Activated CD8-positive, alpha-beta memory T cell treated with anti-CD3 and anti-CD28 coated beads for 36 hours (primary cell): Measurements from ENCODE around the gene SSTR5. TPM values are rescaled to one million over a fixed set of nuclear protein-coding genes. Genes with fewer than 3 reads are reported as not detected.
"Not testable (repeated sequence)": the region's sequence is repeated elsewhere in the genome, so short reads cannot be mapped to it uniquely, and the experiment has no call there.

Experiments used
- CTCF ChIA-PET: fragments of 350-600 bp; sonication (Branson Sonifier 250); formaldehyde crosslinking; loops from one replicate; lab custom pipeline; 2021; ENCODE audit warnings: antibody characterized with exemption; lab: Charles Lee
- POLR2A ChIA-PET: fragments of 350-600 bp; sonication (Branson Sonifier 250); formaldehyde crosslinking; loops from one replicate; lab custom pipeline; 2021; ENCODE audit warnings: antibody characterized with exemption; lab: Charles Lee
- total RNA-seq, 2 experiments: library from RNA; stranded (reverse); gene quantifications; one replicate each; pipeline ENCODE4 v1.2.3, GENCODE V29; 2021

The SSTR5 gene
- not detected for total RNA-seq

DNA sequence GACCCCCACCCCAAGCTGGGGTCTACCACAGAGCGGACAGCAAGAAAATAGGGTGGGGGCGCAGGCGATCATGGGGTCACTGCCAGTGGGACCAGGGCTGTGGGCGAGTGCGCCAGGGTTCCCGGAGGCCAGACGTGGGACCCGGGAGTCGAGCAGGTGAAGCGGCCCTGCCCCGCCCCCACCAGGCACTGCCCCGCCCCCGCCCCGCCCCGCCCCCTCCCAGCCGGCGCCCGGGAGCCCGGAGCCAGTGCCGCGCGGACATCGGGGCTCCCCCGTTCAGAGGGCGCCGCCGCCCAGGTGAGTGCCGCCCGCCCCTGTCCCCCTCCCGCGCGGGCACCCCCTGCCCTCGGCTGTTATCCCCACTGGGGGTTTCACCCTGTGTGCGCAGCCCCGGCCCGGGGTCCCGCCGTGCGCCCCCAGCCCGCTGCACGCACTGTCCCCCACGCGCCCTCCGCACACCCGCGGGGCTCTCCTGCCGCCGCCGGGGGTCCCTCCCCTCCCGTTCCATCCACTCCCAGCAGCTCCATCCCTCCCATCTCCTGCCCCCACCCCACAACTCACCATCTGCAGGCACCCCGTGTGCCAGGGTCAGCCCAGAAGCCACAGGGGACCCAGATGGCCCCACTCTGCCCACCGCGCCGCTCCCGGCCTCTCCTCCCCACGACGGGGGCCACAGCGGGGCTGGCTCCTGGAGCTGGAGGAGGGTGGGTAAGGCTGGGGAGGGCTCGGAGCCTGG is at the start of gene SSTR5:
TSS of gene SSTR5 (plus strand) at position 222 of the 736 bp plus-strand sequence. CDS start 6,122 bp downstream, outside the sequence.
- CTCF ChIA-PET: no interaction called here
- POLR2A ChIA-PET: no interaction called here

DNA sequence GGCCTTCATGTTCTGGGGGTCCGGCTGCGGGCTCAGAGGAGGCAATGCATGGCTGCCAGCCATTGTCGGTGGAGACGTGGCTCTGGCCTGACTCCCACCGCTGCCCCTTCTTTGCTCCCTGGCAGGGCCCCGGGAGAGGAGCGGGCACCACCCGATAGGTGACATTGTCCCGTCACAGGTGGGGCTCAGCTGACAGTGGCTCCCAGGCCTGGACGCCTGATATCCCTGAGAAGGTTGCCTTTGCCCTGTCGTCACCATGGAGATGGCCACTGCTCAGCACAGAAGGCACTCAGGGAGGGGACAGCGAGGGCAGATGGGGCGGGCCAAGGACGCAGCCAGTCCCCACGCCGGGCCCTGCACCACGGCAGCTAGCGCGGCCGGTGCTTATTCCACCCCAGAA is 48.4 kb upstream of the SSTR5 start:
- ChIA-PET CTCF (no interaction called here), POLR2A (no interaction called here)

DNA sequence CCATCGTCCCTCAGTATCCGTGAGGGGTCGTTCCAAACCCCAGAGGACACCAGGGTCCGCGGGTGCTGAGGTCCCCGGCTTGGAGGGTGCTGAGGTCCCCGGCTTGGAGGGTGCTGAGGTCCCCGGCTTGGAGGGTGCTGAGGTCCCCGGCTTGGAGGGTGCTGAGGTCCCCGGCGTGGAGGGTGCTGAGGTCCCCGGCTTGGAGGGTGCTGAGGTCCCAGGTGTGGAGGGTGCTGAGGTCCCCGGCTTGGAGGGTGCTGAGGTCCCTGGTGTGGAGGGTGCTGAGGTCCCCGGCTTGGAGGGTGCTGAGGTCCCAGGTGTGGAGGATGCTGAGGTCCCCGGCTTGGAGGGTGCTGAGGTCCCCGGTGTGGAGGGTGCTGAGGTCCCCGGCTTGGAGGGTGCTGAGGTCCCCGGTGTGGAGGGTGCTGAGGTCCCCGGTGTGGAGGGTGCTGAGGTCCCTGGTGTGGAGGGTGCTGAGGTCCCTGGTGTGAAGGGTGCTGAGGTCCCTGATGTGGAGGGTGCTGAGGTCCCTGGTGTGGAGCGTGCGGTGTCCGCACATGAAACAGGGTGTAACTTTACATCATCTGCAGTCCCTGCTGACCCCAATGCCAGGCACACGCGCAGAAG is 47.3 kb upstream of the SSTR5 start:
- CTCF ChIA-PET, POLR2A ChIA-PET: not testable (repeated sequence)

DNA sequence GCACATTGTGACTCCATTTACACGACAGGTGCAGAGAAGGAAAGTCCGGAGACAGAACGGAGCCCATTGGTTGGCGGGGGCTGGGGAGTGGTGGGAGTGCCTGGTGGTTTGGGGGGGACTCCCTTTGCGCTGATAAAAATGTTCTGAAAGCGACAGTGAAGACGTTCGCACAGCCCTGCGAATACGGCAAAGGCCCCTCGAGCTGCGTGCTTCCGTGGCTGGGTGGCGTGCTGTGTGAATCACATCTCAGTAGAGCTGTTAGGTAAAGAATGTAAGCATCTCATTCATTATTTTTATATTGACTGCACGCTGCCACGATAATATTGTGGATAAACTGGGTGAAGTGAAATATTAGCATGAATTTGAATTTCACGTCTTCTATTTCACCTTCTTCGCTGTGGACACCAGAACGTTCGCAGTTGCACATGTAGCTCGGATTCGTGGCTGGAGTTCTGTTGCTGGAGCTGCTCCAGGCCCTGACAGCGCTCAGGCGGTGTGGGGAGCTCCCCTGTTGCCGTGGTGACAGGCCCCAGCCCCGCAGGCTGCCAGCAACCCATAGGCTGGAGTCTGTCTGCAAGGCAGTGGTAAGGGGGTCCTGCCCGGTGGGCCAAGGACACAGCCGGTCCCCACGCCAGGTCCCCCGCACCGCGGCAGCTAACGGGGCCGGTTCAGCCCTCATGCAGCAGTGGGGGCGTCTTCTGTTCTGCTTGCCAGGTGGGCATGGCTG is 46.3 kb upstream of the SSTR5 start:
- ChIA-PET CTCF (no interaction called here), POLR2A (no interaction called here)

DNA sequence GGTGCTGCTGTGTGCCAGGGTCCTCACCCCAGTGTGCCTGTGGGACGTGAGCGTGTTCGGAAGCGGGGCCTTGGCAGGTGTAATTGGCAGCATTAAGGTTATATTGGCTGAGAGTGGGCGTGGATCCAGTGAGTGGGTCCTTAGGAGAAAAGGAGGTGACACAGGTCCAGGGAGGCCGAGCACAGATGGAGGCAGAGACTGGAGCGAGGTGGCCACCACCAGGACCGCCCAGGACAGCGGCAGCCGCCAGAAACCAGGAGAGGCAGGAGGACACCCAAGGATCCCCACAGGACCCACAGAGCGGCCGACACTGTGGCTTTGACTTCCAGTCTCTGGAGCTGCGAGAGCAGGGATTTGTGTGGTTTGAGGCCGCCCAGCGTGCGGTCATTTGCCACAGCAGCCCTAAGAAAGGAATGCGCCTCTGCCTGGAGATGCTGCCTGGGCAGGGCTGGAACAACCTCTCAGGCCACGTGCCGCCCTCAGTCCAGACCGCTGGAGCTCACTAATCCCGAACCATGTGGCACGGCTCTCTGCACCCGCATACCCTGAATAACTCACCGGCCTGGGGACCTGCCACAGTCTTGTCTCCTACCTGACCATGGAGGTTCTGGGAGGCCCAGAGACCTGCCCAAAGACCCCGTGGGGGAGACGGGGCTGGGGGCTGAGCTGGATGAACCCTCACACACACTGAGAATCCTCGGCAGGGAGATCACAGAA is 45.6 kb upstream of the SSTR5 start:
- ChIA-PET POLR2A (no interaction called here), CTCF (no interaction called here)

DNA sequence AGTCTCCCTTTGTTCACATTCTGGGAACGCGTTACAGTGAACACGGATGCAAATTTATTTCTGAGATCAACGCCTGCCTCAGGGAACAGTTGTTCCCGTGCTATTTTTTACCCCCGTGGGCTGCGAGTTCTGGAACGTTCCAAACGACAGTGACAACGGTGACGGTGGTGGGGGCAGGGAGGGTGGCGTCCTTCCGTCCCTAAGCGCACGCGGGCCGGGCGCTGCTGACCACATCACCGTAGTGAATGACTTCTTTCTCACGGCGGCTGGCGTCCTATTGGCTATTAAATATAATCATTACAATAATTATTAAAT is 45.1 kb upstream of the SSTR5 start:
- ChIA-PET POLR2A (no interaction called here), CTCF (no interaction called here)

DNA sequence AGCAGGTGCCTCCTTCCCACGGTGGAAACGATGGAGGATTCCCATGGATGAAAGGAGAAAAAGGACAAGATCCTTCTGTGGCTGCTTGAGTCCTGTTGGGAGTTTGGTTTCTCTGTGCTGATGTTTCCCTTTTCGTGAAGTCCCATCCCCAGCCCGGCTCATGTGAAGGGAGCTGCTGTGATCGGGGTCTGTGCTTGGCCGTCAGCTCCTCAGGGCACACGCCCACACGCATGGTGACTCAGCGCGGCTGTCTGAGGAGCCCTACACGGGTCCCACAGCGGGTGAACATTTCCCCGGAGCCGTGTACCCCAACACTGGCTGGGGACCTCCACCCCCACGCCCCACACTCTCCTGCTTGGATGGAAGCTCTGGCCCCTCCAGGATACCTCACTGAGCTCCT is 44.5 kb upstream of the SSTR5 start:
- ChIA-PET CTCF (no interaction called here), POLR2A (no interaction called here)

DNA sequence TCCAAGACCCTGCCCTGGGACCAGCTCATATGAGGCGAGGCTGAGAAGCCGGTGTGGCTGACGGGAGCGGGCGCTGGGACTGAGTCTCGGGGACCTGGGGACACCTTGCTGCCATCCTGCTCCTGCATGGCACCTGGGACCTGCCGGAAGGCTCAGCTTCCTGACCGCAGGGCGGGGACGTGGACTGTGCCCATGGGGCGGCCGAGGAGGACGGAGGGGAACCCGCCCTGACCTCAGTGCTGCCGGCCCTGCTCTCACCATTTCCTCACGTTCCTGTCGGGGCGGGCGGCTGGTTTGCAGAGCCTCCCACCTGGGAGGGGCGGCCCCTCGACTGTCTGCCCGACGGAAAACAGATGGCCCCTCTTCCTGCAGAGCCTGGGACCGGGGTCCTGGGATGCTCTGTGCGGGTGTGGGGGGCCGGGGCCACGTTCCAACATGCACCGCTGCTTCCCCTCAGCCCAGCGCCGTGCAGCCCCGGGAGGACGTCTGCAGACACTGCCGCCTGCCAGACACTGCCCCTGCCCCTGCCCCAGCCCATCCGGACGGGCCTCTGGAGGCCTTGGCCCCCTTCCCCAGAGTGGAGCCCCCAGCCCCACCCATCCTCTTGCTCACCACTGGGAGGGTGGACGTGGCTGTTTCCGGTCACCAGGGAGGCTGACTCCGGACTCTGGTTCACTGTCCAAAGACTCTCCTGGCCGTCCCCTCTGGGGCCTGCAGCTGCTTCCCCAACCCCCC is 43.9 kb upstream of the SSTR5 start:
- ChIA-PET POLR2A (no interaction called here), CTCF (interaction anchor here (0.5 kb wide), 1 partner anchor 31 kb away, joined by 3 read pairs; no protein-coding TSS in a partner anchor)

DNA sequence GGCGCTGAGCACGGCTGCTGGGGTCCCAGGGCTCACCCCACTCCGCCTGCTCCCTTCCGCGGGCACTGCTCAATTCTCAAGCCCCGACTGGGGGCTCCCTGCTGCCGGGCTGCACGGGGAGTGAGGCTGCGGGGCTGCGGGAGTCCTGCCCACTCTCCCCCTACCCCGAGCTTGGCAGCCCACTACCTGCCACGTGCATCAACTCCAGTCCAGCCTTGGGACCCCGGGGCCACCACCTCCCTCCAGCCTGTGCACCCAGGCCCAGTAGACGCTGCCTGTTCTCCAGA is 43.3 kb upstream of the SSTR5 start:
- CTCF ChIA-PET: no interaction called here
- POLR2A ChIA-PET: no interaction called here

DNA sequence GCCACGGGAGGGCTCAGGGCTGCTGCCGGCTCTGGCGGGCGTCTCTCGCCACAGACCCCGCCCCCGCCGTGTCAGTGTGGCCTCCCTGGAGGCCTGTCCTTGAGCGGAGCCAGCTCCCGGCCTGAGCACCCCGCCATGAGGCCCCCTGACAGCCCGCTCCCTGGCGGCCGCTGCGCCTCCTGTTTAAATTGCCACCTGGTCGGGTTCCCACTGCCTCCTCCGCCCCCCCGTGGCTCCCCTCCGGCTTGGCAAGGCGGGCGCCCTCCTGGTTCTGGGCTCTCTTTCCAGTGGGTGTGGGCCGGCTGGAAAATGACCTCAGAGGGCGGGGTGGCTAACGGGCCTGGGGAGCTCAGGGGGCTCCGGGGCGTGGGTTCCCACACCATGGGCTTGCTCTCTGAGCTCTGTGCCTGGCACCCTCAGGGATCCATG is 42.1 kb upstream of the SSTR5 start:
- ChIA-PET CTCF (no interaction called here), POLR2A (no interaction called here)

DNA sequence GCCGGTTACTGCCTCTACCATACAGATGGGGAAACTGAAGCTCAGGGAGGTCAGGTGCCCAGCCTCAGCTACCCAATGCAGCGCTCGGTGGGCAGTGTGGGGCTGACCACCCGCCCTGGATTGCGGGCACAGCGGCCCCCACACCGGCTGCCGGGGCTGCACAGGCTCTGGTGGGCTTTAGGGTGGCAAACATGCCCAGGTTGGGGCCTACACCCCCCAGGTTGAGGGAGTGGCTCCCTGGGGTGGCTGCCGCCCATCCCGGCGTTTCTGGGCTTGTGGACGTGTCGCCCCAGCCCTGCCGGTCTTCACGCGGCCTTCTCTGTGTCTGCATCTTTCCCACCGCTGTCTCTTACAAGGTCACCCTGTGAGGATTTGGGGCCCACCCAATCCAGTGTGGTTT is 40.9 kb upstream of the SSTR5 start:
- POLR2A ChIA-PET: no interaction called here
- CTCF ChIA-PET: no interaction called here

DNA sequence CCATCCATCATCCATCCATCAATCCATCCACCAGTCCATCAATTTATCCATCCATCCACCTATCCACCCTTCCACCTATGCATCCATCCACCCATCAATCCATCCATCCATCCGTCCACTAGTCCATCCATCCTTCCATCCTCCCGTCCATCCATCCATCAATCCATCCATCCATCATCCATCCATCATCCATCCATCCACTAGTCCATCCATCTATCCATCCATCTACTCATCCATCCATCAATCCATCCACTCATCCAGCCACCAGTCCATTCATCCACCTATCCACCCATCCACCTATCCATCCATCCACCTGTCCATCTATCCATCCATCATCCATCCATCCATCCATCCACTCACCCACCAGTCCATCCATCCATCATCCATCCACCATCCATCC is 39.9 kb upstream of the SSTR5 start:
- ChIA-PET CTCF (no interaction called here), POLR2A (no interaction called here)

DNA sequence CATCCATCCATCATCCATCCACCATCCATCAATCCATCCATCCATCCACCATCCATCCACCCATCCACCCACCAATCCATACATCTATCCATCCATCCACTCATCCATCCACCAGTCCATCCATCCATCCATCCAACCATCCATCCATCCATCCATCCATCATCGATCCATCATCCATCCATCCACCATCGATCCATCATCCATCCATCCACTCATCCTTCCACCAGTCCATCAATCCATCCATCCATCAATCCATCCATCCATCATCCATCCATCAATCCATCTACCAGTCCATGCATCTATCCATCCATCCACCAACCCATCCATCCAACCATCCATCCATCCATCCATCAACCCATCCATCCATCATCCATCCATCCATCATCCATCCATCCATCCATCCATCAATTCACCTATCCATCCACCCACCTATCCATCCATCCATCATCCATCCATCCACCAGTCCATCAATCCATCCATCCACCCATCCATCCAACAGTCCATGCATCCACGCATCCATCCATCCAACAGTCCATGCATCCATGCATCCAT is 39.3 kb upstream of the SSTR5 start:
- ChIA-PET POLR2A (no interaction called here), CTCF (no interaction called here)

DNA sequence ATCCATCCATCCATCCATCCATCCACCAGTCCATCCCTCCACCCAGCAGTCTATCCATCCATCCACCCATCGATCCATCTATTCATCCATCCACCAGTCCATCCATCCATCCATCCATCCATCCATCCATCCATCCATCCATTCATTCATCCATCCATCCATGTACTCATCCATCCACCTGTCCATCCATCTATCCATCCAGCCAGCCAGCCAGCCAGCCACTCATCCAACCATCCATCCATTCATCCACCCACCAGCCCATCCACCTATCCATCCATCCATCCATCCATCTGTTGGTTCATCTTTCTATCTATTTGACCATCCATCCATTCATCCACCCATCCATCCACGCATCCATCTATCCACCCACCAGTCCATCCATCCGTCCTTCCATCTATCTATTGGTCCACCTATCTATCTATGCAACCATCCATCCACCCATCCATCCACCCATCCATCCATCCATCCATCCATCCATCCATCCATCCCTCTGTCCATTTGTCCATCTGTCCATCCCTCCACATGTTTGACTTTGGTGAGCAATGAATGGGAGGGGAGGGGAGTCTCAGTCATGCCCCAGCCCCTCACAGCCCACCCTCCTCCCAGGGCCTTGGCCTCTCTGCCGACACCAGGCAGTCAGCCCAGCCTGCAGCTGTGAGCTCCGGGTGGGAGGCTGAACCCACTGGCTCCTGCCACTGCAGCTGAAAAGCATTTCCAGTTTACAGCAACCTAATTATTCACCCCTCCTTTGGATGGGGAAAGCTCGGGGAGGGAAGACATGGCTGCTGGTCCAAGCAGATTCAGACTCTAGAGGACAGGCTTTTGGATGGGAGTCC is 38.1 kb upstream of the SSTR5 start:
- POLR2A ChIA-PET: no interaction called here
- CTCF ChIA-PET: no interaction called here

DNA sequence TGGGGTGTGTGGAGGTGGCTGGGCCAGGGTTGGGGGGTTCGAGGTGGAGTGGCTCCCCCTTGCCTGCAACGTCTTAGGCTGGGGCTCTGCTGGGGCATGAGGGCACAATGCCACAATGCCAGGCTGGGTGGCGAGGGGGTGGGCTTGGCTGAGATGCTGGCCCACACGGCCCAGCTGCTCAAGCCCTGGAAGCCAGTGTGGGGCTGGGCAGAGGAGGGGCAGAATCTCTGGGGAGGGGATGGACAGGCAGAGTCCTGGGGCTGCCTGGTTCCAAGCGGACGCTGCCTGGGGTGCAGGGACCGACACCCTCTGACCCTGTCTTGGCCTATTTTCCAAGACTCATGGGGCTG is 37.5 kb upstream of the SSTR5 start:
- POLR2A ChIA-PET: no interaction called here

DNA sequence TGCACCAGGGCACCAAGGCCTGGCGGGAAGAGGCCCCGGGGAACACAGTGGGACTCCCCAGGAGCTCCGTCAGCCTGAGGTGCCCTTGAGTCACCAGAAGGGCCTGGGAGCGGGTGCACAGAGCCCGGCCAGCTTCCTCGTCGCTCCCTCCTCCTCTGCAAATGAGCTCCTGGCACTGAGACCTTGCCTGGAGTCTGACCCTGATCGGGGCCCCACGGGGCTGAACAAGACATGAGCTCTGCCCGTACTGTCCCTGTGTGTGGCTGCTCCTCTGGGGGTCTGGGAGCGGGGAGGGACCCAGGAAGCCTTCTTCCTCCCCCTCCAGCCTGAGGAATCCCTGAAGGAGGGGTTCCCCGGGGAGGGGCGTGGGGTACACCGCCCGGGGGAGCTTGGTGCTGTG is 36.4 kb upstream of the SSTR5 start:
- CTCF ChIA-PET: no interaction called here

More for the DNA sequence above, 37.5 kb upstream of the SSTR5 start:
- CTCF ChIA-PET: no interaction called here

DNA sequence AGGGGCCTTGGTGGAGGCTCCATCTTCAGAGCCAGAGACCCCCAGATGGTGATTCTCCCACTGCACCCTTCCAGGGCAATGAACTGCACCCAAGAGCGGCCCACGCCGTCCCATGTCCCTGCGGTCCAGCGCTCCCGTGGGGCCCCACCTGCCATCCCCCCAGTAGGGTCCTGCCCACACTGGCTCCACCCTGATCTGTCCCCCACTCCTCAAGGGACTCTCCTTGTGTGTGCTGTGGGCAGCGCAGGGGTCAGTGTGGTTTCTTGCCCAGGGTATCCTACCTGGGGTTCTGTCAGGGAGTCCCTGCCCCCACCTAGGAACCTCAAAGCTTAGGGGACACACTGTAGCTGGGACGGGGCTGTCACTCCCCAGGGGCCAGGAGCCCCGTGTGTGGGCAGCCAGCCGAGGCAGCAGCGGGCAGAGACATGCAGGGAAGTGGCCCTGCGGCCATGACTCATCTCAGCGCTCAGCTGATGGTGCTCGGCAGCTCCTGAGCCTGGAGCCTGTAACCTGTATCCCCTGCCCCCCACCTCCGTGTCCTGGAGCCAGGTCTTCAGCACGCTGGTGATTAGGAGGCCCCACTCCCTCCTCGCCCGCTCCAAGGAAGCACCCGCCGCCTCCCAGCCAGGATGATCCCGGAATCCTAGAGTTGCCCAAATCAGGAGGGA is 35.7 kb upstream of the SSTR5 start:
- CTCF ChIA-PET: no interaction called here
- POLR2A ChIA-PET: no interaction called here

More for the DNA sequence above, 36.4 kb upstream of the SSTR5 start:
- POLR2A ChIA-PET: no interaction called here
